KOPT-K1 (cell line): ENCODE results near the gene HBG1.

Experiments used
- H3K27ac ChIP-seq: fragments of 200-600 bp; sonication (generic); 2 replicates; pipeline ENCODE4 v1.5.1; 2016; ENCODE audit warnings: antibody characterized with exemption, mild to moderate bottlenecking, low read depth, low read length; ENCODE audit not compliant: poor library complexity, severe bottlenecking
- H3K36me3 ChIP-seq: fragments of 200-600 bp; sonication (generic); 2 replicates; pipeline ENCODE4 v1.5.1; 2017; ENCODE audit warnings: antibody characterized with exemption, mild to moderate bottlenecking, low read length, moderate library complexity; ENCODE audit not compliant: insufficient read depth
- H3K9me3 ChIP-seq: fragments of 200-600 bp; sonication (generic); 2 replicates; pipeline ENCODE4 v1.5.1; 2017; ENCODE audit warnings: antibody characterized with exemption, low read length, mild to moderate bottlenecking; ENCODE audit not compliant: insufficient read depth, poor library complexity, severe bottlenecking

The HBG1 gene

GRCh38 chr11:5229796-5230195 is 19.9 kb downstream of the HBG1 start:
- no peaks in the 10 kb centered on the region for H3K36me3 ChIP-seq
- no peak overlapping the region for H3K27ac ChIP-seq
- no peaks in the 10 kb centered on the region for H3K9me3 ChIP-seq

- H3K36me3 ChIP-seq: no peaks in the 10 kb centered on the region
- H3K9me3 ChIP-seq: no peaks in the 10 kb centered on the region
- no peak overlapping the region for H3K27ac ChIP-seq
These were observed 20.3 kb downstream of the HBG1 start for GRCh38 chr11:5229356-5229755.

DNA sequence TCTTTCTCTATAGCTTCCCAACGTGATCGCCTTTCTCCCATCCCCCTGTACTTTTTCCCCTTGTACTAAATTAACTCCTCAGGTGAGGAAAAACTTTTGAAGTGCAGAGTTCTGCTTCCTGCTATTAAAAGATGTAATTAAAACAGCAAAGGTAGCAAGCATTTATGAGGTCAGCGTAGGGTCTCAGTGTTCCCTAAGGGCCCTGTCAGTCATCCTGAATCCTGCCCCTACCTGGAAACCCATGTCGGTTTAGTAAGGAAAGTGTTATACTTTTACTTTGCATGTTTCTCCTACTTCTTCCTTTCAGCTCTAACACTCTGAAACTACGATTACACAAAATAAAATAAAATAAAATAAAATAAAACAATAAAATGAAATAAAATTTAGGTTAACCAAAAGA is 21.5 kb downstream of the HBG1 start:
- Histone ChIP-seq H3K27ac (no peak overlapping the region), H3K9me3 (no peaks in the 10 kb centered on the region), H3K36me3 (no peaks in the 10 kb centered on the region)

DNA sequence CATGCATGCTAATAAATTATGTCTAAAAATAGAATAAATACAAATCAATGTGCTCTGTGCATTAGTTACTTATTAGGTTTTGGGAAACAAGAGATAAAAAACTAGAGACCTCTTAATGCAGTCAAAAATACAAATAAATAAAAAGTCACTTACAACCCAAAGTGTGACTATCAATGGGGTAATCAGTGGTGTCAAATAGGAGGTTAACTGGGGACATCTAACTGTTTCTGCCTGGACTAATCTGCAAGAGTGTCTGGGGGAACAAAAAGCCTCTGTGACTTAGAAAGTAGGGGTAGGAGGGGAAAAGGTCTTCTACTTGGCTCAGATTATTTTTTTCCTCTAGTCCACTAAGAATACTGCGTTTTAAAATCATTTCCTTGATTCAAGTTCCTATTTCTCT is 22.0 kb downstream of the HBG1 start:
- no peaks in the 10 kb centered on the region for H3K9me3 ChIP-seq
- no peak overlapping the region for H3K27ac ChIP-seq
- no peaks in the 10 kb centered on the region for H3K36me3 ChIP-seq

DNA sequence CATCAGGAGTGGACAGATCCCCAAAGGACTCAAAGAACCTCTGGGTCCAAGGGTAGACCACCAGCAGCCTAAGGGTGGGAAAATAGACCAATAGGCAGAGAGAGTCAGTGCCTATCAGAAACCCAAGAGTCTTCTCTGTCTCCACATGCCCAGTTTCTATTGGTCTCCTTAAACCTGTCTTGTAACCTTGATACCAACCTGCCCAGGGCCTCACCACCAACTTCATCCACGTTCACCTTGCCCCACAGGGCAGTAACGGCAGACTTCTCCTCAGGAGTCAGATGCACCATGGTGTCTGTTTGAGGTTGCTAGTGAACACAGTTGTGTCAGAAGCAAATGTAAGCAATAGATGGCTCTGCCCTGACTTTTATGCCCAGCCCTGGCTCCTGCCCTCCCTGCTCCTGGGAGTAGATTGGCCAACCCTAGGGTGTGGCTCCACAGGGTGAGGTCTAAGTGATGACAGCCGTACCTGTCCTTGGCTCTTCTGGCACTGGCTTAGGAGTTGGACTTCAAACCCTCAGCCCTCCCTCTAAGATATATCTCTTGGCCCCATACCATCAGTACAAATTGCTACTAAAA is 22.8 kb downstream of the HBG1 start, which contains the start of gene HBB:
TSS of gene HBB (minus strand) at position 340 of the 579 bp plus-strand sequence. CDS start at position 290, 50 bp downstream.
- H3K9me3 ChIP-seq: no peaks in the 10 kb centered on the region
- H3K27ac ChIP-seq: no peak within 1 kb of the TSS
- no peaks in the 10 kb centered on the region for H3K36me3 ChIP-seq

DNA sequence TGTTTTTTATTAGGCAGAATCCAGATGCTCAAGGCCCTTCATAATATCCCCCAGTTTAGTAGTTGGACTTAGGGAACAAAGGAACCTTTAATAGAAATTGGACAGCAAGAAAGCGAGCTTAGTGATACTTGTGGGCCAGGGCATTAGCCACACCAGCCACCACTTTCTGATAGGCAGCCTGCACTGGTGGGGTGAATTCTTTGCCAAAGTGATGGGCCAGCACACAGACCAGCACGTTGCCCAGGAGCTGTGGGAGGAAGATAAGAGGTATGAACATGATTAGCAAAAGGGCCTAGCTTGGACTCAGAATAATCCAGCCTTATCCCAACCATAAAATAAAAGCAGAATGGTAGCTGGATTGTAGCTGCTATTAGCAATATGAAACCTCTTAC is 24.2 kb downstream of the HBG1 start:
- no peak overlapping the region for H3K27ac ChIP-seq

DNA sequence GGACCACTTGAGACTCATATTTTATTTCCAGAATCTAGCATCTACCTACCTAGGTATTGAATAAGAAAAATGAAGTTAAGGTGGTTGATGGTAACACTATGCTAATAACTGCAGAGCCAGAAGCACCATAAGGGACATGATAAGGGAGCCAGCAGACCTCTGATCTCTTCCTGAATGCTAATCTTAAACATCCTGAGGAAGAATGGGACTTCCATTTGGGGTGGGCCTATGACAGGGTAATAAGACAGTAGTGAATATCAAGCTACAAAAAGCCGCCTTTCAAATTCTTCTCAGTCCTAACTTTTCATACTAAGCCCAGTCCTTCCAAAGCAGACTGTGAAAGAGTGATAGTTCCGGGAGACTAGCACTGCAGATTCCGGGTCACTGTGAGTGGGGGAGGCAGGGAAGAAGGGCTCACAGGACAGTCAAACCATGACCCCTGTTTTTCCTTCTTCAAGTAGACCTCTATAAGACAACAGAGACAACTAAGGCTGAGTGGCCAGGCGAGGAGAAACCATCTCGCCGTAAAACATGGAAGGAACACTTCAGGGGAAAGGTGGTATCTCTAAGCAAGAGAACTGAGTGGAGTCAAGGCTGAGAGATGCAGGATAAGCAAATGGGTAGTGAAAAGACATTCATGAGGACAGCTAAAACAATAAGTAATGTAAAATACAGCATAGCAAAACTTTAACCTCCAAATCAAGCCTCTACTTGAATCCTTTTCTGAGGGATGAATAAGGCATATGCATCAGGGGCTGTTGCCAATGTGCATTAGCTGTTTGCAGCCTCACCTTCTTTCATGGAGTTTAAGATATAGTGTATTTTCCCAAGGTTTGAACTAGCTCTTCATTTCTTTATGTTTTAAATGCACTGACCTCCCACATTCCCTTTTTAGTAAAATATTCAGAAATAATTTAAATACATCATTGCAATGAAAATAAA is 24.8 kb downstream of the HBG1 start:
- Histone ChIP-seq H3K36me3 (no peaks in the 10 kb centered on the region), H3K9me3 (no peaks in the 10 kb centered on the region)

More for the DNA sequence above, 24.2 kb downstream of the HBG1 start:
- H3K36me3 ChIP-seq: no peaks in the 10 kb centered on the region
- H3K9me3 ChIP-seq: no peaks in the 10 kb centered on the region

DNA sequence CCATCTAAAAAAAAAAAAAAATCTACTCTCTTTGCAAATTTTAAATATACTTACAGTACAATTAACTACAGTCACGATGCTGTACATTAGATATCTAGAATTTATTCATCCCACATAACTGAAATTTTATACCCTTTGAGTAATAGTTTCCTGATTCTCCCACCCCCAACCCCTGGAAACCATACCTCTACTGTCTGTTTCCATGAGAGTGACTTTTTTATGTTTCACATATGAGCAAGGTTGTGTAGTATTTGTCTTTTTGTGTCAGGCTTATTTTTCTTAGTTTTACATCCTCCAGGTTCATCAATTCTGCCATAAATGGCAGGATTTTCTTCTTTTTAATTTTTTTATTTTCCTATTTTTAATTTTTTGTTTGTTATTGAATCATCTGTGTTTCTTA is 26.0 kb downstream of the HBG1 start:
- no peak overlapping the region for H3K27ac ChIP-seq
- H3K9me3 ChIP-seq: no peaks in the 10 kb centered on the region
- no peaks in the 10 kb centered on the region for H3K36me3 ChIP-seq

More for the DNA sequence above, 24.8 kb downstream of the HBG1 start:
- H3K27ac ChIP-seq: no peak overlapping the region

GRCh38 chr11:5223146-5223545 is 26.5 kb downstream of the HBG1 start:
- H3K27ac ChIP-seq: no peak overlapping the region
- H3K36me3 ChIP-seq: no peaks in the 10 kb centered on the region
- no peaks in the 10 kb centered on the region for H3K9me3 ChIP-seq

GRCh38 chr11:5210376-5210885 is 39.2 kb downstream of the HBG1 start:
- H3K27ac ChIP-seq: no peak overlapping the region
- no peaks in the 10 kb centered on the region for H3K9me3 ChIP-seq
- H3K36me3 ChIP-seq: no peaks in the 10 kb centered on the region

GRCh38 chr11:5204787-5205186 is 44.9 kb downstream of the HBG1 start:
- H3K36me3 ChIP-seq: no peaks in the 10 kb centered on the region
- H3K9me3 ChIP-seq: no peaks in the 10 kb centered on the region

DNA sequence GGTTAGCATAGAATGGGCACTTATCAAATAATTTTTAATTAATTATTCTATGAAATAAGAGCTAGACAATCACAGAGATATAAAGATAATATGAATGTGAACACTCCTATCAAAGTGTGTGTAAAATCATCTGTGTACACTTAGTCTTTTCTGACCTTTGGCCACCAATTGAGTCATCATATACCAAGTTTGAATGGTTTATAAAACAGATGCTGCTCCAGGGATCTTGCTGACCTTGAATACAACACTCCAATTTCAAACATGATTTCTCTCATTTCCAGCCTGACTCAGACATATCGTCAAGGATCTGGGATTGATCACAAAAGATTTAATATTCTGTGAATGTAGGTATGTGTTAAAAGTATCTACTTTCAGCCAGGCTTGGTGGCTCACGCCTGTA is 46.3 kb downstream of the HBG1 start:
- Histone ChIP-seq H3K36me3 (no peaks in the 10 kb centered on the region), H3K27ac (no peak overlapping the region), H3K9me3 (no peaks in the 10 kb centered on the region)

More at GRCh38 chr11:5204787-5205186, 44.9 kb downstream of the HBG1 start:
- H3K27ac ChIP-seq: no peak overlapping the region

DNA sequence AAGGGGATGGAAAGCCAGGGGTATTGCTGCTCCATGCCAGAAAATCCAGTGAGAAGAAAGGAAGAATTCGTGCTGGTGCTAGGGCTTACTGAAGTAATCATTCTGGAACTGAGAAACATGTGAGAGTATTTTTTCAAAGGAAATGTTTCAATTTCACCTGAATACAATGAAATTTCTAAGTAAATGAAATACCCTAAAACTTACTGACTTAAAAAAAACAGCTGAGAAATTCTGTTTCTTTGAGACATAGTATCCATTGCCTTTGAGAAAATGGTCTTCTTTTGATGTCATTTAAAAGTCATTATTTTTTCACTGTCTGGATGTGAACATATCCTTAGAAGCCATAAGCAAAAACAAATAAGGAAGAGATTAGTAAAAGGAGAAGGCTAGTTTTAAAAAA is 49.1 kb downstream of the HBG1 start, which contains the start of gene OR51V1:
TSS of gene OR51V1 (minus strand) at position 101 of the 400 bp plus-strand sequence. CDS start at position 101, 0 bp downstream.
- H3K27ac ChIP-seq: no peak within 1 kb of the TSS
- no peaks in the 10 kb centered on the region for H3K9me3 ChIP-seq
- no peaks in the 10 kb centered on the region for H3K36me3 ChIP-seq

DNA sequence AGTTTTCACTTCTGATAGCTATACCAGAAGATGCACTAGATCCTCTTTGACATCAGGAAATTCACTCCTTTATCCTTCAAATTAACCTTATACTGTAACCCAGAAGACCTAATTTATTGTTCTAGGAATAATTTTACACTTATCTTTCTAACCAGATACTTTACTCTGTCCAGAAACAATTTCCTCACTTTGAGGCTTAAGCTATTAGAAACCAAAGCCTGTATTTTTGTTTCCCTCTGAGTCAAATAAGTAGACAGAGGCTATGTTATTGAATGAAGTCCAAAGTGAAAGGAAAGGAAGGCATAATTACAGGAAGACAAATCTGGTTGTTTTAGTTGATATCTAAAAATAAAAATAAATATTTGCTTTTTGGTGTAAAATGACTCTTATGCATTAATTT is 51.4 kb downstream of the HBG1 start:
- Histone ChIP-seq H3K9me3 (no peaks in the 10 kb centered on the region), H3K36me3 (no peaks in the 10 kb centered on the region), H3K27ac (no peak overlapping the region)
